Endothelial cell (in vitro differentiated cells): ENCODE results near the gene PRKCZ. TPM values are rescaled to one million over a fixed set of nuclear protein-coding genes. Genes with fewer than 3 reads are reported as not detected.

ENCODE experiments used
- DNase-seq: peaks from one replicate; pipeline ENCODE4 v3.0.0; 2021; ENCODE audit warnings: low spot score
- H3K27ac Mint-ChIP-seq: one replicate; pipeline ENCODE4 v1.8.0; 2021; ENCODE audit warnings: mixed read lengths, inconsistent platforms; ENCODE audit not compliant: unreplicated experiment
- H3K27me3 Mint-ChIP-seq: one replicate; pipeline ENCODE4 v1.8.0; 2021; ENCODE audit warnings: mild to moderate bottlenecking, moderate library complexity, mixed read lengths, inconsistent platforms; ENCODE audit not compliant: unreplicated experiment
- H3K36me3 Mint-ChIP-seq: one replicate; pipeline ENCODE4 v1.8.0; 2021; ENCODE audit warnings: mild to moderate bottlenecking, low read depth, mixed read lengths, inconsistent platforms; ENCODE audit not compliant: unreplicated experiment
- H3K4me1 Mint-ChIP-seq: one replicate; pipeline ENCODE4 v1.8.0; 2021; ENCODE audit warnings: mild to moderate bottlenecking, mixed read lengths, inconsistent platforms; ENCODE audit not compliant: unreplicated experiment
- H3K4me3 Mint-ChIP-seq: one replicate; pipeline ENCODE4 v1.8.0; 2021; ENCODE audit warnings: mild to moderate bottlenecking, mixed read lengths, inconsistent platforms; ENCODE audit not compliant: unreplicated experiment
- H3K9me3 Mint-ChIP-seq: one replicate; pipeline ENCODE4 v1.8.0; 2021; ENCODE audit warnings: mixed read lengths, inconsistent platforms; ENCODE audit not compliant: unreplicated experiment
- CTCF ChIP-seq: fragments of 200-600 bp; sonication (generic); IDR thresholded peaks from one replicate; pipeline ENCODE4 v1.5.0; 2021; ENCODE audit warnings: antibody characterized with exemption; ENCODE audit not compliant: unreplicated experiment
- total RNA-seq: library from RNA; stranded (reverse); fragmentation: NEBNext Ultra II Directional; extraction: Animal tissue kit (Norgen Biotek cat#: 25700); gene quantifications from one replicate; pipeline ENCODE4 v1.2.1, GENCODE V29; 2021; ENCODE audit not compliant: unreplicated experiment

The PRKCZ gene
- total RNA-seq, 1 donor from 2014 or later = 23.1 TPM

GRCh38 chr1:2108213-2108876 is 58.1 kb downstream of the PRKCZ start:
- Mint-ChIP-seq H3K9me3 (no peaks in the 10 kb centered on the region), H3K4me3 (no peak overlapping the region), H3K4me1 (no peaks in the 10 kb centered on the region), H3K27me3 (peaks cover 3% of the 10 kb centered on the region), H3K36me3 (no peaks in the 10 kb centered on the region), H3K27ac (no peak overlapping the region)
- DNase-seq = peak; percentile 56
- TF ChIP-seq CTCF = peak; percentile 48

DNA sequence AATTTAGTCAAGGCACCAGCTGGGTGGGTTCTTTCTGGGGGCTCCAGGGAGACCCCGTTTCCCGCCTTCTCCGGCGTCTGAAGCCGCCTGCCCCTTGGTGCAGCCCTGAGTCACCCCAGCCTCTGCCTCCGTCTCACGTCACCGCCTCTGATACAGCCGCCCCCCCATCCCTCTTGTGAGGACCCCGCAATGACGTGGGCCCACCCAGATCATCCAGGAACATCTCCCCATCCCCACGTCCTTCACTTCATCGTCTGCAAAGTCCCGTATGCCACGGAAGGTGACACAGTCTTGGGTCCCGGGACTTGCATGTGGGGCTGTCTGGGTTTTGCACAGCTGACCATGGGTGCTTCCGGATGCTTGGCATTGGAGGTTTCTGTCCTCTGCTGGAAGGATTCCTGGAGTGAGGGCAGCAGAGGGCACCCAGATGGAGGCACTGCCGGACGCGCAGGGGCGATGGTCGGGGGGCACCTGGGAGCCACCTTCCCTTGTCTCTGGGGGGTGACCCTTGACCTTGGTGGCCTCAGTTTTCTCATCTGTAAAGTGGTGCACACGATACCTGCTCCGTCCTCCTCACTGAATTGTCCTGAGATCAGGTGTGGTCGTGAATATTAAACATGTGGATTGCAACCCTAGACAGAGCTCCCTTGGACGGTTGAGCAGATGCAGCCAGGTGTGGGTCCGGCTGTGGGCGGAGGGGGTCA is 58.8 kb downstream of the PRKCZ start:
- Mint-ChIP-seq H3K9me3 (no peaks in the 10 kb centered on the region), H3K27ac (no peak overlapping the region), H3K4me3 (no peak overlapping the region), H3K27me3 (peaks cover 2% of the 10 kb centered on the region), H3K36me3 (no peaks in the 10 kb centered on the region), H3K4me1 (no peaks in the 10 kb centered on the region)
- no peak for DNase-seq
- TF ChIP-seq CTCF = peak; percentile 27

DNA sequence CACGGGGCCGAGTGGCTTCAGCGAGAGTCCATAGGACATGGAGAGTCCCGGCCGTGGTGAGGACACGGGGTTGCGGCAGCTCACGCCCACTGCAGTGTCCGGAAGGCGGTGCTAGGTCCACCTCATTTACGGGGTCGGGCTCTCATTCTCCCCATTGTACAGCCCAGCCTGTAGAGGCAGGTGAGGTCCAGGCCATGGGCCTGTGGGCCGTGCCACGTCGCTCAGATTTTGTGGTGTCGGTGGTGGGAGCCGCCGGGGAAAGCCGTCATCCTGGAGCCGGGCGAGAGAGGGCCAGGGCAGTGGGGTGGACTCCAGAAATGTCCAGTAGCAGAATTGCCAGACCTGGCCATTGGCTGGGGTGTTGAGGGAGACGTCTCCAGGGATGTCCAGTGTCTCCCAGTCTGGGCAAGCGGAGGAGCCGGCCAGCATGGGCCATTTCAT is 59.4 kb downstream of the PRKCZ start:
- no peaks in the 10 kb centered on the region for H3K36me3 Mint-ChIP-seq
- TF ChIP-seq CTCF = no peak

GRCh38 chr1:2110191-2110737 is 60.1 kb downstream of the PRKCZ start:
- peaks cover 2% of the 10 kb centered on the region for H3K27me3 Mint-ChIP-seq

More for the DNA sequence above, 59.4 kb downstream of the PRKCZ start:
- Mint-ChIP-seq H3K27ac (no peak overlapping the region), H3K27me3 (peaks cover 2% of the 10 kb centered on the region), H3K9me3 (no peaks in the 10 kb centered on the region), H3K4me3 (no peak overlapping the region), H3K4me1 (no peaks in the 10 kb centered on the region)
- DNase-seq = no peak

More at GRCh38 chr1:2110191-2110737, 60.1 kb downstream of the PRKCZ start:
- H3K27ac Mint-ChIP-seq = no peak overlapping the region
- no peak for DNase-seq
- no peak overlapping the region for H3K4me3 Mint-ChIP-seq
- no peaks in the 10 kb centered on the region for H3K9me3 Mint-ChIP-seq
- no peak for TF ChIP-seq CTCF
- peaks cover 2% of the 10 kb centered on the region for H3K4me1 Mint-ChIP-seq
- H3K36me3 Mint-ChIP-seq = no peaks in the 10 kb centered on the region
